Upper lobe of right lung (tissue), 1 donor: ENCODE measurements around the gene ERG. TPM values are rescaled to one million over a fixed set of nuclear protein-coding genes. Genes with fewer than 3 reads are reported as not detected.

ENCODE experiments used
- ATAC-seq: fragments of 200-7000 bp; cut with Tn5 transposase; one replicate; pipeline ENCODE4 v1.9.1; 2020; ENCODE audit warnings: mild to moderate bottlenecking, moderate library complexity
- DNase-seq: peaks from one replicate; pipeline ENCODE4 v3.0.0-alpha.2; 2020
- H3K27ac ChIP-seq: fragments of 200-600 bp; one replicate; pipeline ENCODE4 v1.8.0; 2022
- H3K27me3 ChIP-seq: fragments of 200-600 bp; one replicate; pipeline ENCODE4 v1.8.0; 2022; ENCODE audit warnings: mild to moderate bottlenecking
- H3K36me3 ChIP-seq: fragments of 200-600 bp; one replicate; pipeline ENCODE4 v1.8.0; 2022
- H3K4me1 ChIP-seq: fragments of 200-600 bp; one replicate; pipeline ENCODE4 v1.8.0; 2022
- H3K4me3 ChIP-seq: fragments of 200-600 bp; one replicate; pipeline ENCODE4 v1.8.0; 2022; ENCODE audit warnings: mild to moderate bottlenecking
- H3K9me3 ChIP-seq: fragments of 200-600 bp; one replicate; pipeline ENCODE4 v1.8.0; 2022
- intact Hi-C: fragments of 100-400 bp; cut with DNase I; formaldehyde crosslinking; loops from one replicate; pipeline ENCODE4 v1.11.0; 2022
- total RNA-seq: library from RNA; stranded (reverse); fragmentation: NEBNext Ultra II Directional; extraction: Animal tissue kit (Norgen Biotek cat#: 25700); gene quantifications from one replicate; pipeline ENCODE4 v1.2.1, GENCODE V29; 2021
- TF ChIP-seq, protein P1 (sequence below): fragments of 200-600 bp; IDR thresholded peaks from one replicate; pipeline ENCODE4 v1.8.0; 2022; ENCODE audit warnings: antibody characterized with exemption
- donor health status: DM: no; HTN: yes; CAD: no; lungs with severe emphysema.

The ERG gene
- total RNA-seq, 1 donor from 2014 or later, result 36.7 TPM

DNA sequence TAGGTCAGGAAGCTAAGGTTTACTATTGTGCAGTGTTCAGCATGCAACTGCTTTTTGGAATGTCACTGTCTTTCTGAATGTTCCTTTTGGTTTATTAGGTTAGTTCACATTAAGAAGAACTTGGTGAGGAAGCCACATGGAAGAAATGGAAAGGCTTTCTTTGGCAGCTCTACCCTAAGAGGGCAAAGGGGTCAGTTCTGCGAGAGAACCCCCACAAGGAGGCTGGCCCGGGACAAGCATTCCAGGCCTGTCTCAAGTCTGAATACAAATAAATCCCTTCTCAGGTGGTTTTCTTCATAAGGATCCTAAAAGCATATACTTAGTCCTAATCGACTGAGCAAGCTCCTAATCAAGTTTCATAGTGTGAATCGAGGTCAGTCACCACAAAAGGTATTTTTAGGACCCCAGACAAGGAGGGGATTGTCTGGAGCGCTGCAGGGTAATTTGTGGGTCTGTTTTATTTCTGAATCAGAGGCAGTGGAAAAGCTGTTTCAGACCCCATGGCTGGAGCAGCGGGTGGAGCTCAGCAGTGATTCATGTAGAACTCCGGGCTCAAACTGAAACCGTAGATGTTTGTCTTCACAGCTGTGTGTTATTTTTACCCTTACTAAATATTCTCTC is 63.3 kb downstream of the ERG start:
- Histone ChIP-seq H3K4me3 (no peak overlapping the region), H3K4me1 (peaks cover 23% of the 10 kb centered on the region), H3K27me3 (no peaks in the 10 kb centered on the region), H3K9me3 (no peaks in the 10 kb centered on the region), H3K27ac (no peak overlapping the region), H3K36me3 (no peaks in the 10 kb centered on the region)
- DNase-seq (no peak), ATAC-seq (no peak)
- TF ChIP-seq, protein P1, sequence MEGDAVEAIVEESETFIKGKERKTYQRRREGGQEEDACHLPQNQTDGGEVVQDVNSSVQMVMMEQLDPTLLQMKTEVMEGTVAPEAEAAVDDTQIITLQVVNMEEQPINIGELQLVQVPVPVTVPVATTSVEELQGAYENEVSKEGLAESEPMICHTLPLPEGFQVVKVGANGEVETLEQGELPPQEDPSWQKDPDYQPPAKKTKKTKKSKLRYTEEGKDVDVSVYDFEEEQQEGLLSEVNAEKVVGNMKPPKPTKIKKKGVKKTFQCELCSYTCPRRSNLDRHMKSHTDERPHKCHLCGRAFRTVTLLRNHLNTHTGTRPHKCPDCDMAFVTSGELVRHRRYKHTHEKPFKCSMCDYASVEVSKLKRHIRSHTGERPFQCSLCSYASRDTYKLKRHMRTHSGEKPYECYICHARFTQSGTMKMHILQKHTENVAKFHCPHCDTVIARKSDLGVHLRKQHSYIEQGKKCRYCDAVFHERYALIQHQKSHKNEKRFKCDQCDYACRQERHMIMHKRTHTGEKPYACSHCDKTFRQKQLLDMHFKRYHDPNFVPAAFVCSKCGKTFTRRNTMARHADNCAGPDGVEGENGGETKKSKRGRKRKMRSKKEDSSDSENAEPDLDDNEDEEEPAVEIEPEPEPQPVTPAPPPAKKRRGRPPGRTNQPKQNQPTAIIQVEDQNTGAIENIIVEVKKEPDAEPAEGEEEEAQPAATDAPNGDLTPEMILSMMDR, result no peak
- intact Hi-C loops, result no loop called here

DNA sequence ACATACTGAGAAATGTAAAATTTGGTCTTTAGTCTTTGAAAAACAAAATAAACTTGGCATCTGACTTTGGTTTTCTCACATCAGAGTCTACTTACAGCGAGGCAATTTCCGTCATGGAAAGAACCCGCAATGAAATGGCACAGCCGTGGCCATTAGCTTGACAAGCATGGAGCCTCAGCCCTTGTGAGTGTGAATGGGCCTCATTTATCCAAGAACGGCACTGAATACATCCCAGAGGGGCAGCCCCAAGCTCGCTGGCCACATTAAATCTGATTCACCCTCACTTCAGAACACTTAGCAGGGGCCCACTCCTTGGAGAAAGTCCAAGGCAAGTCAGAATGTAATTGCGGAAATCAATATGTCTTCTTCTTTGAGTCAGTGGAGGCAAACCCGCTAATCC is 64.8 kb downstream of the ERG start:
- TF ChIP-seq, protein P1, result no peak
- intact Hi-C loops, result no loop called here
- H3K27ac ChIP-seq, result no peak overlapping the region
- H3K4me3 ChIP-seq, result no peak overlapping the region
- no peak for DNase-seq
- no peaks in the 10 kb centered on the region for H3K9me3 ChIP-seq
- no peaks in the 10 kb centered on the region for H3K27me3 ChIP-seq
- H3K36me3 ChIP-seq, result no peaks in the 10 kb centered on the region
- H3K4me1 ChIP-seq, result peaks cover 9% of the 10 kb centered on the region
- ATAC-seq, result no peak

DNA sequence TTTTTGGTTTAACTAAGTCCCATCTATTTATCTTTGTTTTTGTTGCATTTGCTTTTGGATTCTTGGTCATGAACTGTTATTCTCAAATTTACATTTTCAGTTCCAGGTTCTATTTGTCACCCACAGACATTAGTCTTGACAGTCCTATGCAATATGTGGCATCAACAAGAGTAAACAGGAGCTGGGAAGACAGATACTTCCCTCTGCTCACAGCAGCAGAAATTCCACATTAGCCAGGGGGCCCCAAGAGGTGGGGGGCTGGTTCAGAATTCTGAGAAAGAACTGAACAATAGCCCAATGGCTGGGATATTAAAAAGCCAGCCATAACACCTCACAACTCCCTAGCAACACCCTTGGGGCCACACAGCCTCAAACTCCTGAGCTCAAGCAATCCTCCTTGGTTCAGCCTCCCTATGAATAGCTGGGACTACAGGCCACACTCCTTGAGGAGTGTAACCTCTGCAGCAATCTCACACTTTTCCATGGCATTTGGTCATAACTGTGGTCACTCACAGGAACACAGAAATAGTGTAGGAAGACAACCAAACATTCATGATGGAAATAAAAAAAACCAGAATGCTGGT is 67.8 kb downstream of the ERG start:
- Histone ChIP-seq H3K4me3 (no peak overlapping the region), H3K36me3 (no peaks in the 10 kb centered on the region), H3K4me1 (peaks cover 5% of the 10 kb centered on the region), H3K27ac (no peak overlapping the region), H3K27me3 (no peaks in the 10 kb centered on the region), H3K9me3 (no peaks in the 10 kb centered on the region)
- intact Hi-C loops, result no loop called here
- TF ChIP-seq, protein P1, result no peak
- DNase-seq (no peak), ATAC-seq (no peak)

GRCh38 chr21:38429011-38429410 is 69.3 kb downstream of the ERG start:
- Histone ChIP-seq H3K4me1 (no peaks in the 10 kb centered on the region), H3K9me3 (no peaks in the 10 kb centered on the region), H3K4me3 (no peak overlapping the region), H3K36me3 (no peaks in the 10 kb centered on the region), H3K27ac (no peak overlapping the region), H3K27me3 (no peaks in the 10 kb centered on the region)
- intact Hi-C loops, result no loop called here
- TF ChIP-seq, protein P1, result no peak
- DNase-seq (no peak), ATAC-seq (no peak)

DNA sequence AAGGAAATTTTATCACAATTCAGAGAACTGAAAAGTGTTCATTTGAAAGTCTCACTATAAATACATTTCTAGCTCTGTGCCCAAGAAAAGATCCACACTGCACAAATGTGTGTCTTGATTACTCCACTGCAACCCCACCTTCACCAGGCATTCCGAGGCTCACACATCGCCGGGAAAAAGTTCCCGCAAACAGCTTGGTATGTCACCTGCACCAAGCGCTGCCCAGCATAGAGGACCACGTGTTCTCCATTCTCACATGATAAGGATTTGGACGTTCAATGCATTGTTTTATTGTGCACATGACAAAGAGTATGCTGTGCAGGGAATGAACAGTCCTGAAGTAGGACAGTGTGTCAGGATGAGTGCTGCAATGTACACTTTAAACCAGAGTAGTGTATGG is 70.1 kb downstream of the ERG start:
- TF ChIP-seq, protein P1, result no peak
- H3K36me3 ChIP-seq, result peaks cover 2% of the 10 kb centered on the region
- DNase-seq (no peak), ATAC-seq (no peak)
- no peak overlapping the region for H3K4me3 ChIP-seq
- no peaks in the 10 kb centered on the region for H3K27me3 ChIP-seq
- no peaks in the 10 kb centered on the region for H3K4me1 ChIP-seq
- H3K9me3 ChIP-seq, result no peaks in the 10 kb centered on the region
- intact Hi-C loops, result no loop called here
- H3K27ac ChIP-seq, result no peak overlapping the region
